ENCODE data around the gene C3orf52. TPM values are rescaled to one million over a fixed set of nuclear protein-coding genes. Genes with fewer than 3 reads are reported as not detected.

The C3orf52 gene
- polyA plus RNA-seq, 1 donor (not counting 4 experiments of a cell fraction or from before 2014, with no cell fraction given) = 15.8 TPM

- TF ChIP-seq, protein P1, sequence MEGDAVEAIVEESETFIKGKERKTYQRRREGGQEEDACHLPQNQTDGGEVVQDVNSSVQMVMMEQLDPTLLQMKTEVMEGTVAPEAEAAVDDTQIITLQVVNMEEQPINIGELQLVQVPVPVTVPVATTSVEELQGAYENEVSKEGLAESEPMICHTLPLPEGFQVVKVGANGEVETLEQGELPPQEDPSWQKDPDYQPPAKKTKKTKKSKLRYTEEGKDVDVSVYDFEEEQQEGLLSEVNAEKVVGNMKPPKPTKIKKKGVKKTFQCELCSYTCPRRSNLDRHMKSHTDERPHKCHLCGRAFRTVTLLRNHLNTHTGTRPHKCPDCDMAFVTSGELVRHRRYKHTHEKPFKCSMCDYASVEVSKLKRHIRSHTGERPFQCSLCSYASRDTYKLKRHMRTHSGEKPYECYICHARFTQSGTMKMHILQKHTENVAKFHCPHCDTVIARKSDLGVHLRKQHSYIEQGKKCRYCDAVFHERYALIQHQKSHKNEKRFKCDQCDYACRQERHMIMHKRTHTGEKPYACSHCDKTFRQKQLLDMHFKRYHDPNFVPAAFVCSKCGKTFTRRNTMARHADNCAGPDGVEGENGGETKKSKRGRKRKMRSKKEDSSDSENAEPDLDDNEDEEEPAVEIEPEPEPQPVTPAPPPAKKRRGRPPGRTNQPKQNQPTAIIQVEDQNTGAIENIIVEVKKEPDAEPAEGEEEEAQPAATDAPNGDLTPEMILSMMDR (optimal IDR thresholded peaks at IDR 0.05 in 1 of 3, IDR thresholded peaks at IDR 0.05 in 1 of 3, conservative IDR thresholded peaks at IDR 0.05 in 1 of 3; ENCODE audit: extremely low read depth in 1 of 3, insufficient read depth in 2 of 3, low read length in 3 of 3) = no peak
- TF ChIP-seq EZH2 (IDR thresholded peaks at IDR 0.05; ENCODE audit: low read length) = no peak
- H3K27ac ChIP-seq (ENCODE audit: control insufficient read depth, insufficient read depth, low read length) = no peak overlapping the region
- H3K9ac ChIP-seq (ENCODE audit: control insufficient read depth, extremely low read depth, insufficient read depth, low read length) = no peak overlapping the region
- DNase-seq (ENCODE audit: low read depth, low spot score) (no peak), FAIRE-seq (no peak)
- no peak overlapping the region for H2AFZ ChIP-seq (ENCODE audit: control insufficient read depth, low read length)
- H3K4me1 ChIP-seq (ENCODE audit: control insufficient read depth, extremely low read depth, insufficient read depth, low read length) = peaks cover 5% of the 10 kb centered on the region
- H3K79me2 ChIP-seq (ENCODE audit: control insufficient read depth, insufficient read depth, low read length) = no peaks in the 10 kb centered on the region
- dilution Hi-C loops (cut with MboI; ENCODE audit: extremely low pct_ligation_motif_present, low sequenced_read_pairs) = no loop called here
- H3K4me3 ChIP-seq (ENCODE audit: control insufficient read depth in 2 of 3, extremely low read depth in 1 of 3, insufficient read depth in 2 of 3, low read depth in 1 of 3, low read length in 3 of 3) = no peak overlapping the region
- H4K20me1 ChIP-seq (ENCODE audit: control insufficient read depth, extremely low read depth, insufficient read depth, low read length) = no peaks in the 10 kb centered on the region
- H3K4me2 ChIP-seq (ENCODE audit: control insufficient read depth, extremely low read depth, insufficient read depth, low read depth, low read length) = no peak overlapping the region
- H3K27me3 ChIP-seq (ENCODE audit: control insufficient read depth, extremely low read depth, insufficient read depth, low read length) = no peaks in the 10 kb centered on the region
- no peaks in the 10 kb centered on the region for H3K9me3 ChIP-seq (ENCODE audit: control insufficient read depth, low read depth, low read length)
- H3K36me3 ChIP-seq (ENCODE audit: control insufficient read depth in 2 of 2, extremely low read depth in 1 of 2, insufficient read depth in 2 of 2, low read length in 2 of 2) = peaks cover 14 to 16% of the 10 kb centered on the region in 2 experiments
- no peaks in the 10 kb centered on the region for H3K9me1 ChIP-seq (ENCODE audit: control insufficient read depth, extremely low read depth, insufficient read depth, low read length)
These were observed 35.7 kb downstream of the C3orf52 start for GRCh38 chr3:112121577-112122547.

DNA sequence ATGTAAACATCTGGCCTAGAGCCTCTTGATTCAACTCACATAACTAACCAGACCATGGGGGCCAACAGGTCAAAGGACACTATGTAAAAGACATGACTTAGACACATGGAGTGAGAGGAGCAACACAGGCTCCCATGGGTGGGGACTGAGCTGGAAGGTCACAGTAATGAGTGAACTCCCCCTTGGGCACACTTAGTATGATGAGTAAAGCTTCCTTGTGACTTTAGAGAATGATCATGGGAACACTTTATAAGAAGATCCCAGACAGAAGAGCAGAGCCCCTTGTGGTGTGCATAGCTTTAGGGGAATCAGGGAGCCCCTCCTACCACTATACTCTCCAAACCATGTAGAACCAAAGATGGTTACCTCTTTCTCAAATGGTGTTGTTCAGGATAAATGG lies 36.7 kb downstream of the C3orf52 start:
- Histone ChIP-seq H3K27ac (ENCODE audit: control insufficient read depth, insufficient read depth, low read length) (no peak overlapping the region), H3K4me3 (ENCODE audit: control insufficient read depth in 2 of 3, extremely low read depth in 1 of 3, insufficient read depth in 2 of 3, low read depth in 1 of 3, low read length in 3 of 3) (no peak overlapping the region), H4K20me1 (ENCODE audit: control insufficient read depth, extremely low read depth, insufficient read depth, low read length) (no peaks in the 10 kb centered on the region), H3K4me2 (ENCODE audit: control insufficient read depth, extremely low read depth, insufficient read depth, low read depth, low read length) (no peak overlapping the region), H3K9me3 (ENCODE audit: control insufficient read depth, low read depth, low read length) (no peaks in the 10 kb centered on the region), H2AFZ (ENCODE audit: control insufficient read depth, low read length) (no peak overlapping the region), H3K9me1 (ENCODE audit: control insufficient read depth, extremely low read depth, insufficient read depth, low read length) (no peaks in the 10 kb centered on the region), H3K36me3 (ENCODE audit: control insufficient read depth in 2 of 2, extremely low read depth in 1 of 2, insufficient read depth in 2 of 2, low read length in 2 of 2) (peaks cover 11 to 14% of the 10 kb centered on the region in 2 experiments), H3K79me2 (ENCODE audit: control insufficient read depth, insufficient read depth, low read length) (no peaks in the 10 kb centered on the region), H3K9ac (ENCODE audit: control insufficient read depth, extremely low read depth, insufficient read depth, low read length) (no peak overlapping the region), H3K27me3 (ENCODE audit: control insufficient read depth, extremely low read depth, insufficient read depth, low read length) (no peaks in the 10 kb centered on the region), H3K4me1 (ENCODE audit: control insufficient read depth, extremely low read depth, insufficient read depth, low read length) (peaks cover 5% of the 10 kb centered on the region)
- no peak for FAIRE-seq
- TF ChIP-seq, protein P1 (optimal IDR thresholded peaks at IDR 0.05 in 1 of 3, IDR thresholded peaks at IDR 0.05 in 1 of 3, conservative IDR thresholded peaks at IDR 0.05 in 1 of 3; ENCODE audit: extremely low read depth in 1 of 3, insufficient read depth in 2 of 3, low read length in 3 of 3) = no peak
- TF ChIP-seq EZH2 (IDR thresholded peaks at IDR 0.05; ENCODE audit: low read length) = no peak
- dilution Hi-C loops (cut with MboI; ENCODE audit: extremely low pct_ligation_motif_present, low sequenced_read_pairs) = no loop called here
- DNase-seq (ENCODE audit: low read depth, low spot score) = no peak
